HG03575 (cell line): Measurements from ENCODE around the gene YJU2.

Source experiments
- ATAC-seq: cut with Tn5 transposase; IDR thresholded peaks from one replicate; pipeline ENCODE4 v1.9.1; 2021; ENCODE audit not compliant: unreplicated experiment, insufficient number of reproducible peaks, low FRiP score; ENCODE audit errors: extremely low read depth

The YJU2 gene

GRCh38 chr19:4291184-4291732 is 44.4 kb downstream of the YJU2 start:
- ATAC-seq, result no peak

GRCh38 chr19:4292515-4292914 is 45.6 kb downstream of the YJU2 start:
- no peak for ATAC-seq

GRCh38 chr19:4294389-4294788 is 47.5 kb downstream of the YJU2 start:
- no peak for ATAC-seq

- no peak for ATAC-seq
Observed at GRCh38 chr19:4295972-4296771, 49.3 kb downstream of the YJU2 start.

GRCh38 chr19:4297901-4298809 is 51.3 kb downstream of the YJU2 start:
- ATAC-seq, result no peak

GRCh38 chr19:4298810-4299550 is 52.1 kb downstream of the YJU2 start:
- no peak for ATAC-seq

GRCh38 chr19:4300589-4300988 is 53.7 kb downstream of the YJU2 start:
- ATAC-seq, result no peak

GRCh38 chr19:4301590-4302242 is 54.8 kb downstream of the YJU2 start:
- no peak for ATAC-seq

GRCh38 chr19:4302243-4302640 is 55.4 kb downstream of the YJU2 start, which contains the start of gene TMIGD2:
Gene TMIGD2, minus strand, starts transcription at chr19:4302389. Its CDS starts 4 bp downstream, at chr19:4302385.
- no peak for ATAC-seq

GRCh38 chr19:4303819-4304537 is 57.1 kb downstream of the YJU2 start:
- no peak for ATAC-seq

- no peak for ATAC-seq
Observed at GRCh38 chr19:4304538-4305256, 57.8 kb downstream of the YJU2 start, which contains the start of gene FSD1. Gene FSD1, plus strand, starts transcription at chr19:4304598. Its CDS starts 149 bp downstream, at chr19:4304747.

- no peak for ATAC-seq
Observed at GRCh38 chr19:4305257-4305612, 58.4 kb downstream of the YJU2 start.

GRCh38 chr19:4305659-4306058 is 58.8 kb downstream of the YJU2 start:
- no peak for ATAC-seq

- no peak for ATAC-seq
Observed at GRCh38 chr19:4310247-4311121, 63.6 kb downstream of the YJU2 start.

GRCh38 chr19:4313847-4314490 is 67.1 kb downstream of the YJU2 start:
- ATAC-seq, result no peak

GRCh38 chr19:4316956-4317355 is 70.1 kb downstream of the YJU2 start:
- no peak for ATAC-seq
